Measurements from ENCODE around the gene SDC3. TPM values are rescaled to one million over a fixed set of nuclear protein-coding genes. Genes with fewer than 3 reads are reported as not detected.

Gene SDC3
- total RNA-seq, 1 experiment from 2014 or later: 10.0 TPM

DNA sequence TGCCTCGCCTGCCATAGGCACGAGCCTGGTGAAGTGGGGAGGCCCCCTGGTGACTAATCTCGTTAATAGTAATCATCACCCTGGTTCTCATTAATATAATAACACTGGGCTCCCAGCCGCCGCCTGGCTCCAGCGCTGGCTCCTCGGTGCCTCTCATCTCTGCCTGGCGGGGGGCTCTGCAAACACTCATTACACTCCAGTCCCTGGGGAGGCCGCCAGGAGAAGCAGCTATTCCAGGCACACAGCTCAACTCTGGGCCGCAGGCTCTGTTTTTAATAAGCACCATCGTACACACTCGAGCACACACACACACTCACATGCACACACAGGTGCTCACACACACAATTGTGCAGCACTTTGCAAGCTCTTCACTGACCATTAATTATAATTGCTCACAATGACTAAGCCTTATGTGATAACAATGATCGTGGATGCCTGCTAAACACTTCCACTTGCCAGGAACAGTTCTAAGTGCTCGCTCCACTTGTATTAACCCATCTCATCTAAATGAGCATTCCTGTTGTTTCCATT, 52.2 kb downstream of the SDC3 start:
- ChIA-PET CTCF (no interaction called here), POLR2A (ENCODE audit: unreplicated experiment) (no interaction called here)
- Histone ChIP-seq H3K27me3 (ENCODE audit: low read length) (no peaks in the 10 kb centered on the region), H3K79me2 (ENCODE audit: low read length) (no peaks in the 10 kb centered on the region), H2AFZ (ENCODE audit: low read length) (no peak overlapping the region), H3K9me3 (ENCODE audit: low read length) (no peaks in the 10 kb centered on the region), H3F3A (ENCODE audit: low read length, unreplicated experiment) (no peaks in the 10 kb centered on the region), H3K4me2 (ENCODE audit: low read length) (no peak overlapping the region), H3K4me3 (ENCODE audit: low read length) (no peak overlapping the region), H3K9ac (ENCODE audit: low read length) (no peak overlapping the region), H3K36me3 (ENCODE audit: low read depth, low read length) (no peaks in the 10 kb centered on the region), H3K9me2 (replicated peaks; ENCODE audit: low read length) (no peaks in the 10 kb centered on the region), H4K20me1 (ENCODE audit: low read length) (no peaks in the 10 kb centered on the region), H3K4me1 (ENCODE audit: insufficient read depth, low read length) (no peaks in the 10 kb centered on the region), H3K27ac (ENCODE audit: low read length) (no peak overlapping the region)
- no peak for DNase-seq
- BruUV-seq (replicated peaks): no TSS peak
- TF ChIP-seq EZH2 (IDR thresholded peaks at IDR 0.05; ENCODE audit: low read length, unreplicated experiment): no peak
- TF ChIP-seq, protein P1, sequence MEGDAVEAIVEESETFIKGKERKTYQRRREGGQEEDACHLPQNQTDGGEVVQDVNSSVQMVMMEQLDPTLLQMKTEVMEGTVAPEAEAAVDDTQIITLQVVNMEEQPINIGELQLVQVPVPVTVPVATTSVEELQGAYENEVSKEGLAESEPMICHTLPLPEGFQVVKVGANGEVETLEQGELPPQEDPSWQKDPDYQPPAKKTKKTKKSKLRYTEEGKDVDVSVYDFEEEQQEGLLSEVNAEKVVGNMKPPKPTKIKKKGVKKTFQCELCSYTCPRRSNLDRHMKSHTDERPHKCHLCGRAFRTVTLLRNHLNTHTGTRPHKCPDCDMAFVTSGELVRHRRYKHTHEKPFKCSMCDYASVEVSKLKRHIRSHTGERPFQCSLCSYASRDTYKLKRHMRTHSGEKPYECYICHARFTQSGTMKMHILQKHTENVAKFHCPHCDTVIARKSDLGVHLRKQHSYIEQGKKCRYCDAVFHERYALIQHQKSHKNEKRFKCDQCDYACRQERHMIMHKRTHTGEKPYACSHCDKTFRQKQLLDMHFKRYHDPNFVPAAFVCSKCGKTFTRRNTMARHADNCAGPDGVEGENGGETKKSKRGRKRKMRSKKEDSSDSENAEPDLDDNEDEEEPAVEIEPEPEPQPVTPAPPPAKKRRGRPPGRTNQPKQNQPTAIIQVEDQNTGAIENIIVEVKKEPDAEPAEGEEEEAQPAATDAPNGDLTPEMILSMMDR (conservative IDR thresholded peaks at IDR 0.05; ENCODE audit: low read depth, low read length): no peak
- no peak; the same call in 1 of the 2 replicates for ATAC-seq
- intact Hi-C loops (cut with micrococcal nuclease): no loop called here

GRCh38 chr1:30855686-30856259, 52.8 kb downstream of the SDC3 start:
- H3K27ac ChIP-seq (ENCODE audit: low read length): no peak overlapping the region

DNA sequence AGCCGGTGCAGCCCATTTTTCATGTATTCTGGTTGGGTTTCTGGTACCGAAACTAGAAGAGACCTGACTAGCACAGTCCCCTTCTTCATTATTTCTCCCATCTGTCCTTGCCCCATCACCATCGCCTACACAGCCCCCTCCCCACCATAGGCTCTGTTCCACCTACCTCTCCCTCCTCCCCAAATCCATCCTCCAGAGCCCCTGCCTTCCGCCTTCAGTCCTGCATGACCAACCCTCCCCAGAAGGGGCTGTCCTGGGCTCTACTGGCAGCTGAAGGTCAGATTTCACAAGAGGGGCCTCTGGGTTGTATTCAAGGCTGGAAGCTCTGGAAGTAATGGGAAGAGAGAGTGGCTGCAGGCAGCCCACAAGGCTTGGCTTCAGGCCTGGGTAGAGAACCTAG, 55.2 kb downstream of the SDC3 start:
- CTCF ChIA-PET: no interaction called here

More at GRCh38 chr1:30855686-30856259, 52.8 kb downstream of the SDC3 start:
- ATAC-seq (no peak), DNase-seq (no peak)
- Histone ChIP-seq H3K4me3 (ENCODE audit: low read length) (no peak overlapping the region), H3K9ac (ENCODE audit: low read length) (no peak overlapping the region), H2AFZ (ENCODE audit: low read length) (no peak overlapping the region), H3K4me1 (ENCODE audit: insufficient read depth, low read length) (no peaks in the 10 kb centered on the region), H3K9me3 (ENCODE audit: low read length) (no peaks in the 10 kb centered on the region), H3K9me2 (replicated peaks; ENCODE audit: low read length) (no peaks in the 10 kb centered on the region), H3K27me3 (ENCODE audit: low read length) (no peaks in the 10 kb centered on the region), H3K36me3 (ENCODE audit: low read depth, low read length) (no peaks in the 10 kb centered on the region), H3F3A (ENCODE audit: low read length, unreplicated experiment) (no peaks in the 10 kb centered on the region), H3K79me2 (ENCODE audit: low read length) (no peaks in the 10 kb centered on the region), H4K20me1 (ENCODE audit: low read length) (no peaks in the 10 kb centered on the region), H3K4me2 (ENCODE audit: low read length) (no peak overlapping the region)
- POLR2A ChIA-PET (ENCODE audit: unreplicated experiment): no interaction called here
- no TSS peak for BruUV-seq (replicated peaks)
- TF ChIP-seq EZH2 (IDR thresholded peaks at IDR 0.05; ENCODE audit: low read length, unreplicated experiment) (no peak), EZH2phosphoT487 (IDR thresholded peaks at IDR 0.05; ENCODE audit: borderline replicate concordance, low read length) (no peak)
- TF ChIP-seq, protein P1 (conservative IDR thresholded peaks at IDR 0.05; ENCODE audit: low read depth, low read length): no peak
- intact Hi-C loops (cut with micrococcal nuclease): no loop called here
- CTCF ChIA-PET: no interaction called here

More for the DNA sequence above, 55.2 kb downstream of the SDC3 start:
- DNase-seq (no peak), ATAC-seq (no peak)
- Histone ChIP-seq H3K79me2 (ENCODE audit: low read length) (no peaks in the 10 kb centered on the region), H3K4me2 (ENCODE audit: low read length) (no peak overlapping the region), H3K9ac (ENCODE audit: low read length) (no peak overlapping the region), H3K9me3 (ENCODE audit: low read length) (no peaks in the 10 kb centered on the region), H3K9me2 (replicated peaks; ENCODE audit: low read length) (no peaks in the 10 kb centered on the region), H3K36me3 (ENCODE audit: low read depth, low read length) (no peaks in the 10 kb centered on the region), H3K27ac (ENCODE audit: low read length) (no peak overlapping the region), H3F3A (ENCODE audit: low read length, unreplicated experiment) (no peaks in the 10 kb centered on the region), H3K4me1 (ENCODE audit: insufficient read depth, low read length) (no peaks in the 10 kb centered on the region), H4K20me1 (ENCODE audit: low read length) (no peaks in the 10 kb centered on the region), H2AFZ (ENCODE audit: low read length) (peak overlapping the region; percentile 33; the same call in 1 of the 2 replicates), H3K27me3 (ENCODE audit: low read length) (no peaks in the 10 kb centered on the region), H3K4me3 (ENCODE audit: low read length) (no peak overlapping the region)
- intact Hi-C loops (cut with micrococcal nuclease): no loop called here
- POLR2A ChIA-PET (ENCODE audit: unreplicated experiment): no interaction called here
- no TSS peak for BruUV-seq (replicated peaks)
- TF ChIP-seq, protein P1 (conservative IDR thresholded peaks at IDR 0.05; ENCODE audit: low read depth, low read length): no peak
- TF ChIP-seq EZH2 (IDR thresholded peaks at IDR 0.05; ENCODE audit: low read length, unreplicated experiment) (no peak), EZH2phosphoT487 (IDR thresholded peaks at IDR 0.05; ENCODE audit: borderline replicate concordance, low read length) (no peak)
